DND-41 (cell line): ENCODE results near the gene NR1D1.

ENCODE experiments used
- EZH2 ChIP-seq: IDR thresholded peaks from 3 replicates; pipeline ENCODE4 v1.6.1; 2012; ENCODE audit warnings: borderline replicate concordance, low read depth, mild to moderate bottlenecking, moderate library complexity, low read length, inconsistent platforms; ENCODE audit not compliant: severe bottlenecking
- TF ChIP-seq, protein P1 (sequence below): IDR thresholded peaks from 2 replicates; pipeline ENCODE4 v1.5.1; 2012; ENCODE audit warnings: borderline replicate concordance, low read length, moderate library complexity, mild to moderate bottlenecking; ENCODE audit not compliant: poor library complexity, severe bottlenecking; ENCODE audit errors: extremely low read depth

- TF ChIP-seq, protein P1, sequence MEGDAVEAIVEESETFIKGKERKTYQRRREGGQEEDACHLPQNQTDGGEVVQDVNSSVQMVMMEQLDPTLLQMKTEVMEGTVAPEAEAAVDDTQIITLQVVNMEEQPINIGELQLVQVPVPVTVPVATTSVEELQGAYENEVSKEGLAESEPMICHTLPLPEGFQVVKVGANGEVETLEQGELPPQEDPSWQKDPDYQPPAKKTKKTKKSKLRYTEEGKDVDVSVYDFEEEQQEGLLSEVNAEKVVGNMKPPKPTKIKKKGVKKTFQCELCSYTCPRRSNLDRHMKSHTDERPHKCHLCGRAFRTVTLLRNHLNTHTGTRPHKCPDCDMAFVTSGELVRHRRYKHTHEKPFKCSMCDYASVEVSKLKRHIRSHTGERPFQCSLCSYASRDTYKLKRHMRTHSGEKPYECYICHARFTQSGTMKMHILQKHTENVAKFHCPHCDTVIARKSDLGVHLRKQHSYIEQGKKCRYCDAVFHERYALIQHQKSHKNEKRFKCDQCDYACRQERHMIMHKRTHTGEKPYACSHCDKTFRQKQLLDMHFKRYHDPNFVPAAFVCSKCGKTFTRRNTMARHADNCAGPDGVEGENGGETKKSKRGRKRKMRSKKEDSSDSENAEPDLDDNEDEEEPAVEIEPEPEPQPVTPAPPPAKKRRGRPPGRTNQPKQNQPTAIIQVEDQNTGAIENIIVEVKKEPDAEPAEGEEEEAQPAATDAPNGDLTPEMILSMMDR: no peak
- TF ChIP-seq EZH2: no peak
Measured at GRCh38 chr17:40129498-40129897, 29.1 kb upstream of the NR1D1 start.
